ENCODE measurements around the gene FOXD4.
"Not testable (repeated sequence)": the region's sequence is repeated elsewhere in the genome, so short reads cannot be mapped to it uniquely, and the experiment has no call there.

DNA sequence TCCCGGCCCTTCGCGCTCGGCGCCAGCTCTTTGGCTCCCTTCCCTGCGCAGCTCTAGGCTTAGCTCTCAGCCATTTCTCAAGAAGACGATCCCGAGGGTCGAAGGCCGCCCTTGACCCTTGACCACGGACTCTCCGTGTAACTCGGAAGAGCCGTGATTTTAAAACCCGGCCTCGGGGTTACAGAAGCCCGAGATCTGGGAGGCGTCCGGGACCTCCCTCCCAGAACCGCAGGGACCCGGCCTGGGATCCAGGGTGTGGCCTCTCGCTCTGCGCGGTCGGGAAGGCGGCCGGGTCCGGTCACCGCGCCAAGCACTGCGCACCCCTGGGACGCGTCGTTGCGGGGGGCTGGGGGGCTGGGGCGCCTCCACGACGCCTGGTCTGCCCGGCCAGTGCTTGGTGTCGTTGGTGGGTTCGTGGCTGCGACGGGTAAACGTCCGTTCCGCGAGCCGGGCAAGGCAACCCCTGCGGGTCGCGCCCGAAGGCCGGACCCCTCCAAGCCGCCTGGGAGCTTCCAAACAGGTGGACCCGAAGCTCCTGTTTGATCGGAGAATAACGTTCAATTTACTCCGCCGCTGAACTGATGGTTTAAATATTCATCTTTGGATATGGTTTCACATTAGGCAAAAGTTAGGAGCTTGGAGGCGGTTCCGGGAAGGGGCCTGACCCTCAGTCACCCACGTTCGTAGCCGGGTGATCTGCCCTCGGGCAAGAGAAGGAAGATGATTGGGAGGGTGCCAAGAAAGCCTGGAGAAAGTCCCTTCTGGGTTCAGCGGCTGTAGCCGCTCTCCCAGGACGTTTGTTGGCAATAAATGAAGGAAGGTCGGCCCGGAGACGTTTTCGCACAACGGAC is 3.7 kb downstream of the FOXD4 start:
- TF ChIP-seq, protein P1, sequence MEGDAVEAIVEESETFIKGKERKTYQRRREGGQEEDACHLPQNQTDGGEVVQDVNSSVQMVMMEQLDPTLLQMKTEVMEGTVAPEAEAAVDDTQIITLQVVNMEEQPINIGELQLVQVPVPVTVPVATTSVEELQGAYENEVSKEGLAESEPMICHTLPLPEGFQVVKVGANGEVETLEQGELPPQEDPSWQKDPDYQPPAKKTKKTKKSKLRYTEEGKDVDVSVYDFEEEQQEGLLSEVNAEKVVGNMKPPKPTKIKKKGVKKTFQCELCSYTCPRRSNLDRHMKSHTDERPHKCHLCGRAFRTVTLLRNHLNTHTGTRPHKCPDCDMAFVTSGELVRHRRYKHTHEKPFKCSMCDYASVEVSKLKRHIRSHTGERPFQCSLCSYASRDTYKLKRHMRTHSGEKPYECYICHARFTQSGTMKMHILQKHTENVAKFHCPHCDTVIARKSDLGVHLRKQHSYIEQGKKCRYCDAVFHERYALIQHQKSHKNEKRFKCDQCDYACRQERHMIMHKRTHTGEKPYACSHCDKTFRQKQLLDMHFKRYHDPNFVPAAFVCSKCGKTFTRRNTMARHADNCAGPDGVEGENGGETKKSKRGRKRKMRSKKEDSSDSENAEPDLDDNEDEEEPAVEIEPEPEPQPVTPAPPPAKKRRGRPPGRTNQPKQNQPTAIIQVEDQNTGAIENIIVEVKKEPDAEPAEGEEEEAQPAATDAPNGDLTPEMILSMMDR (IDR thresholded peaks at IDR 0.05; ENCODE audit: insufficient read depth, low read length, poor library complexity, severe bottlenecking), result not testable (repeated sequence)
- TF ChIP-seq EZH2phosphoT487 (conservative IDR thresholded peaks at IDR 0.05; ENCODE audit: low read length), result not testable (repeated sequence)

Measured in SU-DHL-6 (cell line).